Measurements from ENCODE around the gene SVEP1.

SVEP1 gene

DNA sequence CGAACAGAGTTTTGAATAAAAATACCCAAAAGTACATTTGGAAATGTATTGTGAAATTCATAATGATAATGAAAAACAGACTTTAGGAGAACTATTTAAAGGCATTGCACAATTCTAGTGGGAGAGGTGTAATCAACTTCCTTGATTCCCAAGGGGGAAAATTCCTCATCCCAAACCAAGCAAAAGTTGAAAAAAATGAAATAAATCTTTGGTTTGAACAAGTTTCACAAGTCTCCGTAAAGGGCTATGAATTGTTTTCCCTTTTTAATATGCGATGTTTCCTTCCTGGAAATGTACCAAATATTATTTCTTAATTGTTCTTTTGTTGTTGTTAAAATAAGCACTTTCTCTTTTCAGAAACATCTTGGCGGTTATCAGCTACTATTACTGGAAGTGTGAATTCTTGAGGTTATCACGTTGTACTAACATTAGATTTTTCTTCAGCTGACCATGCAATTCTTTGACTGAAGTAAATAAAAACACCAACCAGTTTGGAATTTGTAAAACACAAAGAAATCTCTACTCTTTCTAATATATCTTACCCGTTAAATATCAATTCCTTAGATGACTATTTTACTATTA, 59.3 kb downstream of the SVEP1 start:
- Histone ChIP-seq H3K4me2 (ENCODE audit: low read length) (no peak overlapping the region), H3K9me2 (replicated peaks; ENCODE audit: control insufficient read depth, low read length) (no peaks in the 10 kb centered on the region), H4K20me1 (ENCODE audit: control insufficient read depth, insufficient read depth, low read depth, low read length) (no peaks in the 10 kb centered on the region), H3K4me1 (ENCODE audit: control insufficient read depth, low read length) (no peaks in the 10 kb centered on the region), H3K9me3 (ENCODE audit: control insufficient read depth, insufficient read depth, low read length) (no peaks in the 10 kb centered on the region), H3K4me3 (ENCODE audit: low read length) (no peak overlapping the region), H3F3A (ENCODE audit: control insufficient read depth, insufficient read depth) (no peaks in the 10 kb centered on the region), H3K27me3 (ENCODE audit: control insufficient read depth, low read length) (no peaks in the 10 kb centered on the region; the same call in 1 of the 2 replicates), H3K27ac (ENCODE audit: low read depth, low read length) (no peak overlapping the region), H3K36me3 (ENCODE audit: control insufficient read depth, low read length) (no peaks in the 10 kb centered on the region), H3K79me2 (ENCODE audit: control insufficient read depth, low read length) (no peaks in the 10 kb centered on the region)
- TF ChIP-seq, protein P1, sequence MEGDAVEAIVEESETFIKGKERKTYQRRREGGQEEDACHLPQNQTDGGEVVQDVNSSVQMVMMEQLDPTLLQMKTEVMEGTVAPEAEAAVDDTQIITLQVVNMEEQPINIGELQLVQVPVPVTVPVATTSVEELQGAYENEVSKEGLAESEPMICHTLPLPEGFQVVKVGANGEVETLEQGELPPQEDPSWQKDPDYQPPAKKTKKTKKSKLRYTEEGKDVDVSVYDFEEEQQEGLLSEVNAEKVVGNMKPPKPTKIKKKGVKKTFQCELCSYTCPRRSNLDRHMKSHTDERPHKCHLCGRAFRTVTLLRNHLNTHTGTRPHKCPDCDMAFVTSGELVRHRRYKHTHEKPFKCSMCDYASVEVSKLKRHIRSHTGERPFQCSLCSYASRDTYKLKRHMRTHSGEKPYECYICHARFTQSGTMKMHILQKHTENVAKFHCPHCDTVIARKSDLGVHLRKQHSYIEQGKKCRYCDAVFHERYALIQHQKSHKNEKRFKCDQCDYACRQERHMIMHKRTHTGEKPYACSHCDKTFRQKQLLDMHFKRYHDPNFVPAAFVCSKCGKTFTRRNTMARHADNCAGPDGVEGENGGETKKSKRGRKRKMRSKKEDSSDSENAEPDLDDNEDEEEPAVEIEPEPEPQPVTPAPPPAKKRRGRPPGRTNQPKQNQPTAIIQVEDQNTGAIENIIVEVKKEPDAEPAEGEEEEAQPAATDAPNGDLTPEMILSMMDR (IDR thresholded peaks at IDR 0.05; ENCODE audit: low read depth, low read length, poor library complexity, severe bottlenecking) = no peak
- no peak for TF ChIP-seq EZH2phosphoT487 (IDR thresholded peaks at IDR 0.05; ENCODE audit: borderline replicate concordance, low read length)

DNA sequence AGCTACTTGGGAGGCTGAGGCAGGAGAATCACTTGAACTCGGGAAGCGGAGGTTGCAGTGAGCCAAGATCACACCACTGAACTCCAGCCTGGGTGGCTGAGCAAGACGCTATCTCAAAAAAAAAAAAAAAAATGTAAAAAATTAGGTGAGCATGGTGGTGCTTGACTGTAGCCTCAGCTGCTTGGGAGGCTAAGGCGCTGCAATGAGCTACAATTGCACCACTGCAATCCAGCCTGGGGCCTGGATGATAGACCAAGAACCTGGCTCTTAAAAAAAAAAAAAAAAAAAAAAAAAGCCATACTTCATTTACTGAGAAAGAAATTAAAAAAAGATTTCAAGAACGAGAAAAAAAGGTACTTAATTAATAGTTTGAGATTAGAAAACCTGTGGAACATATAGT, 62.1 kb downstream of the SVEP1 start:
- Histone ChIP-seq H3K27me3 (ENCODE audit: control insufficient read depth, low read length) (no peaks in the 10 kb centered on the region; the same call in 1 of the 2 replicates), H3K79me2 (ENCODE audit: control insufficient read depth, low read length) (no peaks in the 10 kb centered on the region), H3K4me2 (ENCODE audit: low read length) (no peak overlapping the region), H3K27ac (ENCODE audit: low read depth, low read length) (no peak overlapping the region), H3K36me3 (ENCODE audit: control insufficient read depth, low read length) (no peaks in the 10 kb centered on the region), H3F3A (ENCODE audit: control insufficient read depth, insufficient read depth) (no peaks in the 10 kb centered on the region), H3K4me1 (ENCODE audit: control insufficient read depth, low read length) (no peaks in the 10 kb centered on the region), H4K20me1 (ENCODE audit: control insufficient read depth, insufficient read depth, low read depth, low read length) (no peaks in the 10 kb centered on the region), H3K9me3 (ENCODE audit: control insufficient read depth, insufficient read depth, low read length) (no peaks in the 10 kb centered on the region), H3K9me2 (replicated peaks; ENCODE audit: control insufficient read depth, low read length) (no peaks in the 10 kb centered on the region), H3K4me3 (ENCODE audit: low read length) (no peak overlapping the region)
- TF ChIP-seq, protein P1 (IDR thresholded peaks at IDR 0.05; ENCODE audit: low read depth, low read length, poor library complexity, severe bottlenecking) = no peak
- TF ChIP-seq EZH2phosphoT487 (IDR thresholded peaks at IDR 0.05; ENCODE audit: borderline replicate concordance, low read length) = no peak

DNA sequence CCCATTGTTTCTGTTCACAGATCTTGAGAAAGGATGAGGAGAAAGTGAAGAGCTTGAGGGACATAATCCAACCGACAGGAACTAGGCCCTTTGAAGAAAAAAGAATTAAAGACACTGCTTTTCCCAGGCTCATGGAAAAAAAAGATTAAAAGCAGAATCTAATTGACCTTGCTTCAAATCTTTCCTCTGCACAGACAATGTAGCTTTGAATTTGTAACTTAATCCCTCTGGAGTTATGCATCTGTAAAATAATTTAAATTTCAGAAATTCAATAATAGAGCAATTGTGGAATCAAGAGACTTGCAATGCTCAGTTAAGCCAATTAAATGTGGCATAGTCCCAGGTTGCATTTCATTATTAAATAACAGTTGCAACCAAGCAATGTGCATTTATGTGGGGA, 64.6 kb downstream of the SVEP1 start:
- no peak for TF ChIP-seq EZH2phosphoT487 (IDR thresholded peaks at IDR 0.05; ENCODE audit: borderline replicate concordance, low read length)
- TF ChIP-seq, protein P1 (IDR thresholded peaks at IDR 0.05; ENCODE audit: low read depth, low read length, poor library complexity, severe bottlenecking) = no peak
- H3K9me3 ChIP-seq (ENCODE audit: control insufficient read depth, insufficient read depth, low read length) = no peaks in the 10 kb centered on the region
- H3K36me3 ChIP-seq (ENCODE audit: control insufficient read depth, low read length) = no peaks in the 10 kb centered on the region
- no peaks in the 10 kb centered on the region for H3F3A ChIP-seq (ENCODE audit: control insufficient read depth, insufficient read depth)
- no peaks in the 10 kb centered on the region; the same call in 1 of the 2 replicates for H3K9me2 ChIP-seq (replicated peaks; ENCODE audit: control insufficient read depth, low read length)
- no peaks in the 10 kb centered on the region; the same call in 1 of the 2 replicates for H3K27me3 ChIP-seq (ENCODE audit: control insufficient read depth, low read length)
- no peak overlapping the region for H3K27ac ChIP-seq (ENCODE audit: low read depth, low read length)
- H3K4me3 ChIP-seq (ENCODE audit: low read length) = no peak overlapping the region
- no peak overlapping the region for H3K4me2 ChIP-seq (ENCODE audit: low read length)
- H3K4me1 ChIP-seq (ENCODE audit: control insufficient read depth, low read length) = no peaks in the 10 kb centered on the region
- no peaks in the 10 kb centered on the region for H4K20me1 ChIP-seq (ENCODE audit: control insufficient read depth, insufficient read depth, low read depth, low read length)
- H3K79me2 ChIP-seq (ENCODE audit: control insufficient read depth, low read length) = no peaks in the 10 kb centered on the region

Data from DOHH2 (cell line).